ENCODE results near the gene RNPEPL1. TPM values are rescaled to one million over a fixed set of nuclear protein-coding genes. Genes with fewer than 3 reads are reported as not detected.

Gene RNPEPL1
- total RNA-seq, 4 donors from 2014 or later, result 65.4 to 212 (median 72.6) TPM

DNA sequence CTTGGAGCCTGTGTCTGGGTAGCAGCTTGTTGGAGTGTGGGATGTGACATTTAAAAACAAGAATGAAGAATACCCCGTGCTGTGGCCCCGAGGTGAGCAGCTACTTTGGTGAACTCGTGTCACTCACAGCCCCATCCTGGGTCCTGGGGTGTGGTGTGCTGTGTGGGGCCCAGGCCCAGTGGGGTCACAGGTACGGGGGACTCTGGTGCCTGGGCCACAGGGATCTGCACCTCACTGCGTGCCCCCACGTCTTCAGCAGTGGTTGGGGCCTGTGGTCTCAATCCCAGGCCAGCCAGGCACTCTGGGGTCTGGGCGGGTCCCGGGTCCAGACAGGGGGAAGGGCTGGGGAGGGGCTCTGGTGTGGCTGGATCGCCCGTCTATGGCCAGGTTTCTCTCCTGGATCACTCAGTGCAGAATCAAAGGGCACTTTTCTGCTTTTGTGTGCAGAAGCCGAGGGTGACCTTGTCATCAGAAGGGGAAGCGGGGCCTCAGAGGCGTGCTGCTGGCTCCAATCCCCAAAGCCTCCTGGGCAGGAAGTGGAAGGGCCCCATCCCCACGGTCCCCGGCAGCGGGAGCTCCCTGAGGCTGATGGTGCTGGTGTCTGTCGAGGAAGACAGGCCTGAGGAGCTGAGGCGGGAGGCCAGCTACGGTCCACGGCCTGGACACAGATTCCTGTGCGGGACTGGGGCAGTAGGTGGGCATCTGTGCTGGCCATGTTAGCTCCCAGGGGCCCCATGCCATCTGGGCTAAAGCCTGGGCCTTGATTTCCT is 58.4 kb downstream of the RNPEPL1 start:
- TF ChIP-seq, protein P1, sequence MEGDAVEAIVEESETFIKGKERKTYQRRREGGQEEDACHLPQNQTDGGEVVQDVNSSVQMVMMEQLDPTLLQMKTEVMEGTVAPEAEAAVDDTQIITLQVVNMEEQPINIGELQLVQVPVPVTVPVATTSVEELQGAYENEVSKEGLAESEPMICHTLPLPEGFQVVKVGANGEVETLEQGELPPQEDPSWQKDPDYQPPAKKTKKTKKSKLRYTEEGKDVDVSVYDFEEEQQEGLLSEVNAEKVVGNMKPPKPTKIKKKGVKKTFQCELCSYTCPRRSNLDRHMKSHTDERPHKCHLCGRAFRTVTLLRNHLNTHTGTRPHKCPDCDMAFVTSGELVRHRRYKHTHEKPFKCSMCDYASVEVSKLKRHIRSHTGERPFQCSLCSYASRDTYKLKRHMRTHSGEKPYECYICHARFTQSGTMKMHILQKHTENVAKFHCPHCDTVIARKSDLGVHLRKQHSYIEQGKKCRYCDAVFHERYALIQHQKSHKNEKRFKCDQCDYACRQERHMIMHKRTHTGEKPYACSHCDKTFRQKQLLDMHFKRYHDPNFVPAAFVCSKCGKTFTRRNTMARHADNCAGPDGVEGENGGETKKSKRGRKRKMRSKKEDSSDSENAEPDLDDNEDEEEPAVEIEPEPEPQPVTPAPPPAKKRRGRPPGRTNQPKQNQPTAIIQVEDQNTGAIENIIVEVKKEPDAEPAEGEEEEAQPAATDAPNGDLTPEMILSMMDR (IDR thresholded peaks at IDR 0.05; ENCODE audit: low read depth), result no peak

DNA sequence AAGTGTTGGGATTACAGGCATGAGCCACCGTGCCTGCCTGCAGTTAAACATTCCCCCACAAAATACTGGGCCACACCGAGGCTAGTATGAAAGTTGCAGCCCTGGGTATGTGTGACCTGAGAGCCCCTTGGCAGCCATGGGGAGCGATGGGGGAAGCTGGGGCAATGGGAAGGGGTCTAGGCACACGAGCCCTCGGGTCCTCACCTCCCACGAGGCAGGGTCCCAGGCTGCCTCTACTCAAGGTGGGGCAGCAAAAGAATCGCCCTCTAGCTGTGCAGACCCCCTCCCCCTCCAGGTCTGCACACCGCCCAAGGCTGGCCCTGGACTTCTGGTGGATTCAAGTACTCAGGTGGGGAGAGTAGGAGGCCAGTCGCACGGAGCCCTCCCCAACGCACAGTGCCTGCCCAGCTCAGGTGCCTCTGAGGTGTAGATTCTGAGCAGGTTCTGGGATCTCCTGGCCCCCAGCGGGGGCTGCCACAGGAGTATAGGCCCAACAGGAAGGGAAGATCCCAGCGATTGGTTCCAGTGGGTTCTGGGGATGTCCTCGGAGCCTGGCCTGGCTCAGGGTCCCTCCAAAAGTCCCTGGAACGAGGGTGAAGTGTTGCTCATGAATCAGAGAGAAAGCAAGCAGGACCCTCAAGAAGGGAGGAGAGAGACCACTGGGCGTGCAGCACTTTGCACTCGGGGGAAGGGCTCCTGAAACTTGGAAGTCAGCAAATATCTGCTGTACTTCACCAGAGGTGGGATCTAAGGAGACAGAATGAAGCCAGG is 59.6 kb downstream of the RNPEPL1 start:
- TF ChIP-seq, protein P1 (IDR thresholded peaks at IDR 0.05; ENCODE audit: low read depth), result no peak

DNA sequence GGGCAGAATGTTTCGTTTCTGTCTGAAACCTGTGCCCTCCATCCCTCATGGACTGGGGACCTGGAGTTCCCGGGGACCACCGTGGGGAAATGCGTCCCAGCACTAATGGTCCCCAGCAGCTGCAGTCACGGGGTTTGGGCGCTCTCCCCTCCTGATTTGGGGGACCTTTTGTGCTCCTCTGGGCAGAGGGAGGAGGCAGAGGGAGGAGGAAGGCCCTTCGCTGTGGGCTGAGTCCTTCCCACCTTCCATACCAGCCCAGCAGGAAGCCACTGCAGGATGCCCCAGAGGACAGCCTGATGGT is 60.2 kb downstream of the RNPEPL1 start:
- TF ChIP-seq, protein P1 (IDR thresholded peaks at IDR 0.05; ENCODE audit: low read depth), result no peak

DNA sequence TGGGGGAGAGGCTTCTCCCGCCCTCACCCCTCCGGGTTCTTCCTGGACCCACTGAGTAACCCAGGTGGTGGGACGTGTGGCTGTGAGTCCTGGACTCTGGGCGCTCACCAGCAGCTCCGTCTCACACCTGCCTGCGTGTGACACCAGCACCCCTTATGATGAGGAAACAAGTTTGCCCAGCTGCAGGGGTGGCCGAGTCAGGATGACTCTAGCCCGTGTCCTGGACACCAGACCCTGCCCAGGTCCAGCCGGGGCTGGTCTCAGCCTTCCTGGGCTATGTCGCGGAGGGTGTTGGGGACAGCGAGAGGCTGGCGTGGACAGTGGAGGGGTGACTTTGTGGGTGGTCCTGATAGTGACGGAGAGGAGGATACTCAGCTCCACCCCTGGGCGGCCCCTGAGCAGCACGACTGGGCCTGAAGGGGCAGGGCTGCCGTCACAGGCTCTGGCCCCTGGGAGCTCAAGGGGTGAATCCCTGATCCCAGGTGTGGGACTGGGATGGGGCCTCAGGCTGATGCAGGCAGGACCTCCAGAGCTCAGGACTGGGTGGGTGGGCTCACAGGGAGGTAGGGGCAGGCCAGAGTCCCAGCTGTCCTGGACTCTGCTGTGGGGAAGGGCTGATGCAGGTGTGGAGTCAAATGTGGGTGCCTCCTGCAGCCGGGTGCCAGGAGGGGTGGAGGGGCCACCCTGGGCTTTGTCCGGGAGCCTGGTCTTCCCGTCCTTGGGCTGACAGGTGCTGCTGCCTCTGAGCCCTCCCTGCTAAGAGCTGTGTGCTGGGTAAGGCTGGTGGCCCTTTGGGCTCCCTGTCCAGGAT is 60.7 kb downstream of the RNPEPL1 start:
- TF ChIP-seq, protein P1 (IDR thresholded peaks at IDR 0.05; ENCODE audit: low read depth), result no peak

DNA sequence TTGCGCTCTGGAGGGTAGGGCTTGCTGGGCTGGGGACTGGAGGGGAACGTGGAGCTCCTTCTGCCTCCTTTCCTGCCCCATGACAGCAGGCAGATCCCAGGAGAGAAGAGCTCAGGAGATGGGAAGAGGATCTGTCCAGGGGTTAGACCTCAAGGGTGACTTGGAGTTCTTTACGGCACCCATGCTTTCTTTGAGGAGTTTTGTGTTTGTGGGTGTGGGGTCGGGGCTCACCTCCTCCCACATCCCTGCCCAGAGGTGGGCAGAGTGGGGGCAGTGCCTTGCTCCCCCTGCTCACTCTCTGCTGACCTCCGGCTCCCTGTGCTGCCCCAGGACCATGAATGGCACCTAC is 61.3 kb downstream of the RNPEPL1 start:
- TF ChIP-seq, protein P1 (IDR thresholded peaks at IDR 0.05; ENCODE audit: low read depth), result no peak

DNA sequence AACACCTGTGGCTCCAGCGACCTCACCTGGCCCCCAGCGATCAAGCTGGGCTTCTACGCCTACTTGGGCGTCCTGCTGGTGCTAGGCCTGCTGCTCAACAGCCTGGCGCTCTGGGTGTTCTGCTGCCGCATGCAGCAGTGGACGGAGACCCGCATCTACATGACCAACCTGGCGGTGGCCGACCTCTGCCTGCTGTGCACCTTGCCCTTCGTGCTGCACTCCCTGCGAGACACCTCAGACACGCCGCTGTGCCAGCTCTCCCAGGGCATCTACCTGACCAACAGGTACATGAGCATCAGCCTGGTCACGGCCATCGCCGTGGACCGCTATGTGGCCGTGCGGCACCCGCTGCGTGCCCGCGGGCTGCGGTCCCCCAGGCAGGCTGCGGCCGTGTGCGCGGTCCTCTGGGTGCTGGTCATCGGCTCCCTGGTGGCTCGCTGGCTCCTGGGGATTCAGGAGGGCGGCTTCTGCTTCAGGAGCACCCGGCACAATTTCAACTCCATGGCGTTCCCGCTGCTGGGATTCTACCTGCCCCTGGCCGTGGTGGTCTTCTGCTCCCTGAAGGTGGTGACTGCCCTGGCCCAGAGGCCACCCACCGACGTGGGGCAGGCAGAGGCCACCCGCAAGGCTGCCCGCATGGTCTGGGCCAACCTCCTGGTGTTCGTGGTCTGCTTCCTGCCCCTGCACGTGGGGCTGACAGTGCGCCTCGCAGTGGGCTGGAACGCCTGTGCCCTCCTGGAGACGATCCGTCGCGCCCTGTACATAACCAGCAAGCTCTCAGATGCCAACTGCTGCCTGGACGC is 61.9 kb downstream of the RNPEPL1 start:
- TF ChIP-seq, protein P1 (IDR thresholded peaks at IDR 0.05; ENCODE audit: low read depth), result no peak

Other genes starting within 250 kb of the RNPEPL1 start
- 10 to 100 TPM; 34.1 to 80.4 (median 53.3) TPM for gene GPC1, start 132.8 kb upstream of the RNPEPL1 start, total RNA-seq
- 10 to 100 TPM; 11.7 to 30.5 (median 15.3) TPM for gene ANKMY1, start 10.5 kb upstream of the RNPEPL1 start, total RNA-seq
- gene DUSP28, start 8.1 kb upstream of the RNPEPL1 start, total RNA-seq, result 1 to 10 TPM; 2.8 to 7.2 (median 4.8) TPM
- gene CAPN10, start 18.2 kb downstream of the RNPEPL1 start, total RNA-seq, result 10 to 100 TPM; 13.4 to 33.3 (median 14.5) TPM
- gene GPR35, start 57.0 kb downstream of the RNPEPL1 start, total RNA-seq, result 1 to 10 TPM in 1 of 4 donors, under 1 TPM in 2, not detected in 1; 0.44 to 3.9 (median 0.94) TPM
- not detected for gene AQP12B, start 114.4 kb downstream of the RNPEPL1 start, total RNA-seq
- gene AQP12A, start 123.4 kb downstream of the RNPEPL1 start, total RNA-seq, result not detected